LNCAP (cell line): ENCODE results near the gene WDR41.

ENCODE experiments used
- CTCF ChIP-seq: fragments of 450-650 bp; IDR thresholded peaks from 2 replicates; pipeline ENCODE4 v1.5.1; 2017; ENCODE audit warnings: mild to moderate bottlenecking

Gene WDR41

GRCh38 chr5:77409870-77410621, 82.1 kb downstream of the WDR41 start:
- no peak for TF ChIP-seq CTCF

GRCh38 chr5:77407152-77407551, 85.0 kb downstream of the WDR41 start:
- TF ChIP-seq CTCF = no peak

GRCh38 chr5:77402796-77403195, 89.3 kb downstream of the WDR41 start:
- no peak for TF ChIP-seq CTCF

GRCh38 chr5:77400645-77401044, 91.5 kb downstream of the WDR41 start:
- no peak for TF ChIP-seq CTCF

GRCh38 chr5:77398896-77399295, 93.2 kb downstream of the WDR41 start:
- TF ChIP-seq CTCF = no peak

- no peak for TF ChIP-seq CTCF
Measured at GRCh38 chr5:77398458-77398857, 93.7 kb downstream of the WDR41 start.

- TF ChIP-seq CTCF = no peak
Measured at GRCh38 chr5:77397686-77398292, 94.3 kb downstream of the WDR41 start.
